Measurements from ENCODE around the gene ADAMTS9.

ADAMTS9 gene

DNA sequence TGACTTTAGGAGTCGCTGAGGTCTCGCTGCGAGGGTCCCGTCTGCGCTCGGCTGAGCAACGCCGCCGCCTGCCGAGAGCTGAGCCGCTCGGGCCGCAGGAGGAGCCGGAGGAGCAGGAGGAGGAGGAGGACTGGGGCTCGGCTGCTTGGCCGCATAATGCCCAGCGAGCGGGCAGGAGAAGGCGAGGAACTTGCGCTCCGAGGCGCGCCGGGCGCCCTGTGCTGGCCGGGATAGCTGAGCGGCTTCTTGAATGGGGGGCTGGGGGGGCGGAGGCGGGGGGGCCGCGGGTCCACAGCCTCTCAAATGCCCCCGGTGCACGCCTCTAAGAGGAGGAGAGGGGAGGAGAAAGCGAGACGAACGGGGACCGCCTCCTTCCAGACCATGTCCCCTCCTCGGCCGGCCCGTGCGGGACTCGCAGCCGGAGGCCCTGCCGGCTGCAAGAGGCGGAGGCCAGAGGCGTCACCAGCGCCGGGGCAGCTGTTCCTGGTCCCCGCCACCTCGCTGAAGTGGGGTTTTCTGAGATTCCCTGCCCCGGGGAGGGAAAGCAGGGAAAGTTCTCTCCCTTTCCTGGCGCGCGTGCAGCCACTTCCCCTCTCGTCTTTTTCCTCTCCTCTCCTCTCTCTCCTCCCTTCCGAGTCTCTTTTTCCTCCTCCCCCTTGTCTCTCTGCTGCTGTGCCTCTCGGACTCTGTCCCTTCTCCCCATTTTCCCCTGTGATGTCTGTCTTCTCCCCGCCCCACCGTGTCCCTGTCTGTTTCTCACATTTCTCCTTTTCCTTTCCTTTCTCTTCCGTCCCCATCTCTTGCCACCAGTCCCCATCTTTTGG, at the start of gene ADAMTS9:
TSS of gene ADAMTS9 (minus strand) at position 220 of the 824 bp plus-strand sequence. CDS start 343 bp downstream, outside the sequence.
- in situ Hi-C loops (cut with MboI; ENCODE audit: low sequenced_read_pairs), result no loop called here

DNA sequence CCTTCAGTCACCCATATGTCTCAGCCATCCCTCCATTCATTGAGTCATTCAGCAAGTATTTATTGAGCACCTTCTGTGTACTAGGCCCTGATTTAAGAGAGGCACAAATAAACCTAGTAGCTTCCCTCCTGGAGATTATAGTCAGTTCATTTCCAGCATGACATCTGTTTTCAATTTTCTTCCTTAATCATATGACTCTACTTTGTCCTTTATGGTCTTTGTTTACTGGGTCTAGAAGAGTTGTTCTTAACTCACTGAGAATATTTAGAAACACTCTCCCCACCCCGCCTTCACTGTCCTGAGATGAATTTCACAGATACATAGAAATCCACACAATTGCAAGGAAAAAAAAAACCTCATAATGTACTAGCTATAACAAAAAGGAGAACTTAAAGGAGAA, 44.8 kb upstream of the ADAMTS9 start:
- in situ Hi-C loops (cut with MboI; ENCODE audit: low sequenced_read_pairs), result no loop called here

- in situ Hi-C loops (cut with MboI; ENCODE audit: low sequenced_read_pairs), result no loop called here
These were observed 42.9 kb upstream of the ADAMTS9 start for GRCh38 chr3:64730681-64731080.

- in situ Hi-C loops (cut with MboI; ENCODE audit: low sequenced_read_pairs), result no loop called here
These were observed 41.2 kb upstream of the ADAMTS9 start for GRCh38 chr3:64728994-64729393.

DNA sequence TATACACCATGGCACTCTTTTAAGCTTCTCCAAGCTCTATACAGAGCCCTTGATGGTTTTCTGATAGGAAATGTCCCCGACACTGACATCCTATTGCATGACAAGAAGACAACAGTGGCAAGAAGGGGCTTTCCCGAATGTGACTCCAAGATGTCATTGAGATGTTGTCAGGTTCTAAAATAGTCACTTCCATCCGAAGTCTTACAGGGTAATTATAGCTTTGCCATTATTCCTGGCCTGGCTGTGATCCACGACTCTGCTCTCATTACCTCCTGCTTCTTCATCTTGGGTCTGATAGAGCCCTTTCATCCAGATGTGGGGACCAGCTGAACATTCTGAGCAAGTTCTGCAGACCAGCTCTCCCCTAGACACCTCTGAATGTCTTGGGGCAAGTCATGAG, 40.6 kb upstream of the ADAMTS9 start:
- in situ Hi-C loops (cut with MboI; ENCODE audit: low sequenced_read_pairs), result no loop called here

DNA sequence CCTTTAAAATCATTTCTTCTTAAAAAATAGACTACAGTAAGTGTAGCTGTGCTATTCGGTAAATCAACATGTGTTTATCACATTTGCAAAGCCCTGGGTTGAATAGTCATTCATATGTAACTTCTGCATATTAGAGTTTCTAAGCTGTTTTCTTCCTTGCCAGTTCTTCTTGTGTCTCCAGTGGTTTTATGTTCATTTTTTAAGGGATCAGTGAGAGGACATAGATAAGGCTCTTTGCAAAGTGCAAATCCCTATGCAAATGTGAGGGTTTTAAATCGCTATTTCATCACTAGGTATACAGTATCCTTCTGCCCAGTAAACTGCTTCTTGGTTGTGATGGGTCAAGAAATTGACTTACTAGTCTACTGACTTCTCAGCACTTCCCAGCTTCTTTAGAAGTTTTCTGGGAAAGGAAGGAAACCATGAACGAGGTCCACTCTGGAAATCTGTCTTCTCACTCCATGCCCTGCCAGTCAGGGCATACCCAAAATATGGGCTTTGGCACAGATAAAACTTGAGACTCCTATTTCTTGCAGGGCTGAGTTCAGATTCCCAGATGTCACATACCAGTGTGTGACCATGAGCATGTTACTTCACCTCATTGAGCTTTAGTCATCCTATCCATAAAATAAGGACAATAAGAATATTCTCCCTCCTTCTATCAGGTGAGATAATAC, 38.8 kb upstream of the ADAMTS9 start:
- in situ Hi-C loops (cut with MboI; ENCODE audit: low sequenced_read_pairs), result no loop called here

GRCh38 chr3:64718976-64719375, 31.2 kb upstream of the ADAMTS9 start:
- in situ Hi-C loops (cut with MboI; ENCODE audit: low sequenced_read_pairs), result no loop called here

- in situ Hi-C loops (cut with MboI; ENCODE audit: low sequenced_read_pairs), result no loop called here
These were observed 30.2 kb upstream of the ADAMTS9 start for GRCh38 chr3:64717872-64718613.

DNA sequence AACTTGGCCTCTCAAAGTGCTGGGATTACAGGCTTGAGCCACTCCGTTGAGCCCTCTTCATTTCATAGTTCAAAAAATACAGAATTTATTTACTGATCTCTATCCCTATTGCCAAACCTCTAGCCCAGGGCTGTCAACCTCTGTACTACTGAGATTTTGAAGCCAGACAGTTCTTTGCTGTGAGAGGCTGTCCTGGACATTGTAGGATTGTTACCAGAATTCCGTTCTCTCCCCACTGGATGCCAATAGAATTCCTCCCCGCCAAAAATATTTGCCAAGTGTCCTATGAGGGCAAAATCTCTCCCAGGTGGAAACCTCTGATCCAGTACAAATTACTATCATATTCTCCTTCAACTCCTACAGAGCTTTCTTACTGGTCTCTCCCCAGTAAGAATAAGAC, 29.6 kb upstream of the ADAMTS9 start:
- in situ Hi-C loops (cut with MboI; ENCODE audit: low sequenced_read_pairs), result no loop called here

DNA sequence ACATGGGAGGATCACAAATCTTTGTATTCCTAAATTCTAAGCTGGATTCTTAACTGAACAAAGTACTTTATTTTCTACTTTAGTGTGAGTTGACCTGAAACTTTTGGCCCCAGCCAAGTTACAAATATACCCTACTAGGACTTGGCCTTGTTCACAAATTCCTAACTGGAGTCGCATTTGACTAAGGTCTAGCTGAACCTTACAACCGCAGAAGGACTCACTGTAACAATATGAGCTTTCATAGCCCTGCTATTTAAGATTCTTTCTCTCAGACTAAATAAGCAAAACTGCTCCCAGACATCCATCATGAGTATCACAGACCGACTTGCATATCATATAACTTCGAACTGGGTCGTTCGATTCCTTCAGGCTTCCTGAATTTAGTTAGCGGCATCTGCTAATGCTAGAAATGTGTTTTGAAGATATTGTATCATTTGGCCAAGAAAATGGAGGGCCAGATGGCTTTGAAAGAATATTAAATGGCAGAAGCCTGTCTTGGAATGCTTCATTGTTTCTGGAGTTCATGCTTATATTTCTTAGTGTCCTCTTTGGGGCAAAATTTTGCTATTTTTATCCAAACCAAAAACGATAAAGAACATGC, 28.4 kb upstream of the ADAMTS9 start:
- in situ Hi-C loops (cut with MboI; ENCODE audit: low sequenced_read_pairs), result no loop called here

- in situ Hi-C loops (cut with MboI; ENCODE audit: low sequenced_read_pairs), result no loop called here
These were observed 27.6 kb upstream of the ADAMTS9 start for GRCh38 chr3:64715211-64715982.

DNA sequence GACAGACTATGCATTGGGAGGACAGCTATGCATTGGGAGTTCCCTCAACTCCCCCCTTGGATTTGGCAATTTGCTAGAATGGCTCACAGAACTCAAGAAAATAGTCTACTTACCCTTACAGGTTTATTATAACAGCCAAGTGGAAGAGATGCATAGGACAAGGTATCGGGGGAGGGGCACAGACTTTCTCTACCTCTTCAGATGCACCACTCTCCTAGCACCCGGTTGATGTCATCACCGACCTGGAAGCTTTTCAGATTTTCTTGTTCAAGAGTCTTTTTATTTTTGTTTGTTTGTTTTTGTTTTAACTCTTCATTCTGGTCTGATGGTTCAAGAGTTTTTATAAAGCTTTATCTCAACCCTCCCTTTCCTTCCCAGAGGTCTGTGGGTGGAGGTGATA, 20.7 kb upstream of the ADAMTS9 start:
- in situ Hi-C loops (cut with MboI; ENCODE audit: low sequenced_read_pairs), result no loop called here

GRCh38 chr3:64705946-64706345, 18.1 kb upstream of the ADAMTS9 start:
- in situ Hi-C loops (cut with MboI; ENCODE audit: low sequenced_read_pairs), result no loop called here

- in situ Hi-C loops (cut with MboI; ENCODE audit: low sequenced_read_pairs), result no loop called here
These were observed 9.1 kb upstream of the ADAMTS9 start for GRCh38 chr3:64696896-64697295.

GRCh38 chr3:64694114-64694513, 6.3 kb upstream of the ADAMTS9 start:
- in situ Hi-C loops (cut with MboI; ENCODE audit: low sequenced_read_pairs), result no loop called here

GRCh38 chr3:64693031-64693430, 5.2 kb upstream of the ADAMTS9 start:
- in situ Hi-C loops (cut with MboI; ENCODE audit: low sequenced_read_pairs), result no loop called here

GRCh38 chr3:64691051-64691450, 3.3 kb upstream of the ADAMTS9 start:
- in situ Hi-C loops (cut with MboI; ENCODE audit: low sequenced_read_pairs), result no loop called here

DNA sequence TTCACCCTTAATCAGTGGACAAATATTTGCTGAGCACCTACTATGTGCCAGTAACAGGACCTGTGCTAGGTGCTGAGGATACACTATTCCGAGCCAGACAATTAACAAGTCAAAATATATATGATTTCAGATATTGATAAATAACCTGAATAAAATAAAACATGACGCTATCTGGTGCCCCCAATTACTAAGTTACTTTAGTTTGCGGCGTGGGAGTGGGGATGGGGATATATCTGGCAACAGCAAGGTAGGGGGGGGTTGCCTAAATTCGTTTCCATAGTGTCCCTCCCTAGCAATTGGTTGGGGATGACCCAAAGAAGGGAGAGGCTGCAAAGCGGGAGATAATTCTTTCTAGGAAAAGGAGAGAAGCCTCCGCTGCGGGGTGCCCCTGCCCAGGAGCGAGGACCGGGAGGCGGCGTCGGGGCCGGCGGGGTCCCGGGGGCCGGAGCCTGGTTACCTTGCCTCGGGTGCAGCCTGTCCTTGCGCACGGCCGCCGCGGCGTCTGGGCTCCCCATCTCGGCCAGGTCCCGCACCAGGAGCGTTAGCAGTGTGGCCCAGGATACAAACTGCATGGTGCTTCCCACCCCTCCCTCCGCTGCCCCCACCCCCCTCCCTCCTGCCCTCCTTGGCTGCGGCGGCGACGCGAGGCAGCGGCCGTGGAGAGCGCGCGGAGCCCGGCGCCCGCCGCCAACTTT, 567 bp downstream of the ADAMTS9 start:
- in situ Hi-C loops (cut with MboI; ENCODE audit: low sequenced_read_pairs), result no loop called here

GRCh38 chr3:64686446-64686908, 1.3 kb downstream of the ADAMTS9 start:
- in situ Hi-C loops (cut with MboI; ENCODE audit: low sequenced_read_pairs), result no loop called here

Measured in HL-60/S4 (cell line).